ENCODE data around the gene FN1.
"Not testable (repeated sequence)": the region's sequence is repeated elsewhere in the genome, so short reads cannot be mapped to it uniquely, and the experiment has no call there.

FN1 gene

DNA sequence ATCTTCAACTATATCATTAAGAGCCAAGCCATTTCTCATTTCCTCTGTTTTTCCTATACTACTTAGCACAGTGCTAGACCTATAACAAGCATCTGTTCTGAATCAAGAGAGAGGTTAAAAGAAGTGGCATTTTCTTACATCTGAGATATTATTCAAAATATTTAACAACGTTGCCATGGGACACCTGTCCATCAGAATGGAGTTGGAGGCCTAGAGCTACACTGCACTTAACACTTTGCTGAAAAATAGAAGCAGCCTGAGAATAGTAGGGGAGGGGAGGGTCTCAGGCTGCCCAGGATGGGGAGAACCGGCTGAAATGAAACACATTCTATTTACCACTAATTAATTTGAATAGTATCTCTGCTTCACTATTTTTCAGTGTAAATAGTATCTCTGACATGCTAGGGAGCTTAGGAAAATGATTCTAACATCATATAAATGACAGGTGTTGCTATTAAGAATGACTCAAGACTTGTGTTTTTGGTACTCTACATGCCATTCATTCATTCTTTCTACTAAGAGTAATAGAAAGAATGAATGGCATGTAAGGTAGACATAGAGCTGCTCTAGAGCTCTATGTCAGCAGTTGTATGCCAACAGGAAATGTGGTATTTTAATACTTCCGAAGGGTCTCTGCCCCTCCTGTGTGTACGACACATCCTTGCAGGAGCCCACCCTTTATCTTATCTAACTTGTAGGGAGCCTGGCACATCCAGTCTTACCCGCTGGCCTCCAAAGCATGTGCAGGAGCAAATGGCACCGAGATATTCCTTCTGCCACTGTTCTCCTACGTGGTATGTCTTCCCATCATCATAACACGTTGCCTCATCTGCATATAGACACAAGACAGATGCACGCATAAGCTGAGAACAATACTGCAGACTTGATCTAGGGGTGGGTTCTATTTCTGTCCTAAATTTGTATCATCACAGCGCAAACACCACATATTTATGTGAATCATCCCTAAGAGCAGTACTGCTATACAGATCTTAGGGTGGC, 71.4 kb downstream of the FN1 start:
- H3K36me3 Mint-ChIP-seq: peaks cover 42% of the 10 kb centered on the region
- H3K27ac Mint-ChIP-seq: no peak overlapping the region
- no peaks in the 10 kb centered on the region for H3K27me3 Mint-ChIP-seq
- no peaks in the 10 kb centered on the region for H3K4me1 Mint-ChIP-seq (ENCODE audit: low read depth)
- H3K4me3 Mint-ChIP-seq: no peak overlapping the region
- no peaks in the 10 kb centered on the region for H3K9me3 Mint-ChIP-seq (ENCODE audit: low read depth)

DNA sequence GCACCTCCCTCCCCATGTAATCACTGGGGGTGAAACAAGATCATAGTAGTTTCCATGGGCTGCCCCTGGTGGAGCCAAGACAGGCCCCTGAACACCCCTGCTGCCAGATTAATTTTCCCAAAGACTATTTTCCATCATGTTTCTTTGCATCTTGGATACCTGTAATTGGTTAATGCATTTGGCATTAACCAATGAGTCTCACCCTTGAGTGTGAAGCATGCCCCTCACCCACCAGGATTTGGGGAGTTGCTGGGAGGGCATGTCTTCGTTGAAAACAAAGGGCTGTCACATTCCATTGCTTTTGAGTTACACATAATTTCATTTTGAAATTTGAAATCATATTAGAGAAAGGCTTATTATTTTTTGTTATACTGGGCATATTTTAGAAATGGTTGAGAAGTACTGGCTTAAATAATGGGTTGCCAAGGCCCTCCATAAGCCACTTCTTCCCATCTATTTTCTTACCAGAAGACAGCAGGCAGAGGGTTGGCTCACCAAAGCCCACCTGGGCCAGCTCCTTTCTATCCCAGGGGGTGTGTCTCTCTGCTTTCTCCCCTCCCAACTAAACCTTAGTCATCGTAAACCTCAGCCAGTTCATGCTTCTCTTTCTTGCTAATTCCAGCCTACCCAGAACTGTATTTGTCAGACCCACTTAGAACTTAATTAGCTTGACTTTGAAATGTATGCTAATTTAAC, 72.3 kb downstream of the FN1 start:
- no peaks in the 10 kb centered on the region for H3K4me1 Mint-ChIP-seq (ENCODE audit: low read depth)
- H3K27me3 Mint-ChIP-seq: no peaks in the 10 kb centered on the region
- H3K9me3 Mint-ChIP-seq (ENCODE audit: low read depth): no peaks in the 10 kb centered on the region
- no peak overlapping the region for H3K27ac Mint-ChIP-seq
- no peak overlapping the region for H3K4me3 Mint-ChIP-seq
- peaks cover 39% of the 10 kb centered on the region for H3K36me3 Mint-ChIP-seq

DNA sequence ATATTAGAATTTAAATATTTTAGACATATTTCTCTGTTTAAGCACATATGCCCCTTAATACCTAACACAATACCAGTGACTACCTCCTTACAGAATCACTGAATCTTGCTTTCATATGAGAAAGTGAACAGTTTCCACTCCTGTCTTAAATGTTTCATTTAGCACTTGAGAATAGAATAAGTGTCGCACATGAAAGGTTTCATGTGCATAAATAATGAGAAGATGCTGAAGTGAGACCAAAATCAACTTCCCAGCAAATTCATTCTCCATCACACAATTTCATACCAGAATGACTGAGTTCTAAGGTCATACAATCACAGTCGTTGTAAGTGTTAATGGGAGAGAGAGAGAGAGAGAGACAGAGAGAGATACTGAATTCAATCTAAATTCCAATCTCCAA, 72.8 kb downstream of the FN1 start:
- Mint-ChIP-seq H3K27ac (no peak overlapping the region), H3K4me3 (no peak overlapping the region), H3K27me3 (no peaks in the 10 kb centered on the region), H3K9me3 (ENCODE audit: low read depth) (no peaks in the 10 kb centered on the region), H3K36me3 (peaks cover 39% of the 10 kb centered on the region), H3K4me1 (ENCODE audit: low read depth) (no peaks in the 10 kb centered on the region)

DNA sequence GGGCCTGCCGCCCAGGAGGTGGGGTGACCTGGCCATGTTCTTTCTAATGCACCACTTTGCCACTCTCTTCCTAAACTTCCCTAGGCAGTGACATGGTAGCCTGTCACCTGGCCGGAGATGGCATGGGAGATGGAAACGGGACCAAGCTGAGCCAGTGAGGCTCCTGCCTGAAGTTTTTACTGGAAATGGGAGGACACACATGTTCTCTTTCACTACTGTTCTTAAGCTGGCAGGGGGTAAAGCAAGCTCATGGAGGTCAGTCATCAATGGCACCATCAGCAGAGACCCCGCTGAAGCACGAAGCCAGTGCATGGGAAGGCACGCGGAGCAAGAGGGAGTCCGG, 73.3 kb downstream of the FN1 start:
- Mint-ChIP-seq H3K9me3 (ENCODE audit: low read depth) (no peaks in the 10 kb centered on the region), H3K36me3 (peaks cover 35% of the 10 kb centered on the region), H3K4me1 (ENCODE audit: low read depth) (no peaks in the 10 kb centered on the region), H3K27ac (no peak overlapping the region), H3K4me3 (no peak overlapping the region), H3K27me3 (no peaks in the 10 kb centered on the region)

DNA sequence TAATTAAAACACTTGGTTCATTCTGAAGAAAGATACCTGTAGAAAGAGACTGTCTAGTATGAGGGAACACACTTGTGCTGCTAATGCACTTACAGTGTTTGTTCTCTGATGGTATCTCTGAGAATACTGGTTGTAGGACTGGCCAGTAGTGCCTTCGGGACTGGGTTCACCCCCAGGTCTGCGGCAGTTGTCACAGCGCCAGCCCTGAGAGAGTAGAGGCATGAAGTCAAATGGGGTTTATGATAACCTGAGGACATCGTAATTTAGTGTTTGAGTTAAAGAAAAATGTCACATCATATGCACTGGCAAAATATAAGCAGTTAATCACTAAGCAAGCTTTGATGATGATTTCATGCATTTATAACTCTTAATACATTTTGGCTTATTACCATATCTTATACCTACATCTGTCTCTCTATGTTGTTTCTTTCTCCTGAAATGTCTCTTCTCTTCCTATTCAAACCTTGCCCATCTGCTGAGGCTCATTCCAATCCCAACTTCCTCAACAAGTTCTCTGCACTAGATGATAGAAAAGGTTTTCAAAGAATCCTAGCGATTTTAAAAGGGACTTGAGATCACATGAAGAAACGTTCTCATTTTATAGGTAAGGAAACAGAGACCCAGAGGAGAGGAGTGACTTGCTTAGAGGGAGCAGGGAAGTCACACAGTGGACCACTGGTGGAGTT, 73.8 kb downstream of the FN1 start:
- no peak overlapping the region for H3K27ac Mint-ChIP-seq
- no peak overlapping the region for H3K4me3 Mint-ChIP-seq
- no peaks in the 10 kb centered on the region for H3K9me3 Mint-ChIP-seq (ENCODE audit: low read depth)
- no peaks in the 10 kb centered on the region for H3K27me3 Mint-ChIP-seq
- H3K4me1 Mint-ChIP-seq (ENCODE audit: low read depth): no peaks in the 10 kb centered on the region
- peaks cover 33% of the 10 kb centered on the region for H3K36me3 Mint-ChIP-seq

DNA sequence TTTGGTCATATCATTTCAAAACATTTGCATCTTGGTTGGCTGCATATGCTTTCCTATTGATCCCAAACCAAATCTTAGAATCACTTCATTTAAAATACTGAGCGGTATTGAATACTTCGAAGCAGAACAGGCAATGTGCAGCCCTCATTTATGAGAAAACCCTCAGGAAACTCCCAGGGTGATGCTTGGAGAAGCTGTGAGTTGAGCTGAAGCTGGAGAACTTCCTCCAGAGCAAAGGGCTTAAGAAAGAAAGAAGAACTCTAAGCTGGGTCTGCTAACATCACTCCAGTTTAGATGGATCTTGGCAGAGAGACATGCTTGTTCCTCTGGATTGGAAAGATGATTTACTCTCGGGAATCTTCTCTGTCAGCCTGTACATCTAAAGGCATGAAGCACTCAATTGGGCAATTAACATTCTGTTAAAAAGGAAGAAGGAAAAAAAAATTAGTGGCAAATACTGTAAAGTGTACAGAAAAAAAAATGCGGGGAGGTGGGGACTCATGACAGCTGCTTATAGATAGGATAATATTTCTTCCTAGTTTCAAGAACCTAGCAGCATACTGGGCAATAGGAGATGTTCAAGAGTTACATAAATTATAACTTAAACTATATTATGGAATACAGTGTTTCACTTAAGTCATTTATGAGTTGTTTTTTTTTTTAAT, 74.5 kb downstream of the FN1 start:
- Mint-ChIP-seq H3K36me3 (peaks cover 38% of the 10 kb centered on the region), H3K27me3 (no peaks in the 10 kb centered on the region), H3K4me3 (no peak overlapping the region), H3K9me3 (ENCODE audit: low read depth) (no peaks in the 10 kb centered on the region), H3K27ac (no peak overlapping the region), H3K4me1 (ENCODE audit: low read depth) (no peaks in the 10 kb centered on the region)

DNA sequence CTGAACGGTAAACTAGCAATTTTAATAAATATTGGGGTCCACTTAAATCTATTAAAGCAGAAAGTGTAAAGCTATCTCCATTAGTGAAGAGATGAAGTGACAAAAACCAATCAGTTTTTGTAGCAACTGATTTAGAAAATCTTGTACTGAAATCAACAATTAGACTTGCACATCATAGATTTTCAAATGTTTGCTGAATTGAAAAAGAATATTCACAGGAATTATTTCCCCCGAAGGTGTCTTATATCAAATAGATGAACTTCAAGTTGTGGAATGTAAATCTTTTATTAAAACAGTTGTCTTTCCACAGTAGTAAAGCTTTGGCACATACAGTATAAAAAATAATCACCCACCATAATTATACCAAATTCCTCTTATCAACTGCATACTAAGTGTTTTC, 75.3 kb downstream of the FN1 start:
- Mint-ChIP-seq H3K27ac (no peak overlapping the region), H3K4me1 (ENCODE audit: low read depth) (no peaks in the 10 kb centered on the region), H3K27me3 (no peaks in the 10 kb centered on the region), H3K4me3 (no peak overlapping the region), H3K36me3 (peaks cover 37% of the 10 kb centered on the region), H3K9me3 (ENCODE audit: low read depth) (no peaks in the 10 kb centered on the region)

DNA sequence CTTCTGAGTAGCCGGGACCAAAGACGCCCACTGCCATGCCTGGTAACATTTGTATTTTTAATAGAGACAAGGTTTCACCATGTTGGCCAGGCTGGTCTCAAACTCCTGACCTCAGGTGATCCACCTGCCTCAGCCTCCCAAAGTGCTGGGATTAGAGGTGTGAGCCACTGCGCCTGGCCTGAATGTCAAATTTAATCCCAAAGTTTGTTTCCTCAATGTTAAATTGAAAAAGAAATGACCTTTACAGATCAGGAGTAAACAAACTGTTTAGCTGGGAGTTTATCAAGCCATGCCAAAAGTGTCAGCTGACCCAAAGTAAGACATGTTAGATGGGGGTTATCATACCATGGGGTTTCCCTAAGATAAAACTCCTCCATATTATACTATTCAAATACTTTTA, 75.8 kb downstream of the FN1 start:
- not testable (repeated sequence) for H3K27ac Mint-ChIP-seq; H3K9me3 Mint-ChIP-seq (ENCODE audit: low read depth); H3K4me3 Mint-ChIP-seq; H3K4me1 Mint-ChIP-seq (ENCODE audit: low read depth); H3K27me3 Mint-ChIP-seq
- peaks cover 37% of the 10 kb centered on the region for H3K36me3 Mint-ChIP-seq

DNA sequence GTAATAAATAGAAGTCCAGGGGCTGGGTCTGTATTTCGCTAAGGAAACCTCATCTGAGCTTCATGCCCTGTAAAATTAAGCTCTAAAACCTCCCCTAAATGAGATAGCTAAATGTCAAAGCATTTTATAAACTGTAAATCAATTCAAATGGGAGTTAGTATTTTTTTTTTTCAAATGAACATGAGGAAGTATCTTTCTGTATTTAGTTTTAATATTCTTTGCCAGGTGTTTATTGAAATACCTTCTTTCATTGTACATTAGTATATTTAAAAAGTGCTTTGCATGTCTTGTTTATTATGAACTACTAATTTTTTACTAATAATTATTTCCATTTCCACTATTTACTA, 76.3 kb downstream of the FN1 start:
- no peaks in the 10 kb centered on the region for H3K4me1 Mint-ChIP-seq (ENCODE audit: low read depth)
- H3K27ac Mint-ChIP-seq: no peak overlapping the region
- no peak overlapping the region for H3K4me3 Mint-ChIP-seq
- no peaks in the 10 kb centered on the region for H3K9me3 Mint-ChIP-seq (ENCODE audit: low read depth)
- no peaks in the 10 kb centered on the region for H3K27me3 Mint-ChIP-seq
- H3K36me3 Mint-ChIP-seq: peaks cover 35% of the 10 kb centered on the region

DNA sequence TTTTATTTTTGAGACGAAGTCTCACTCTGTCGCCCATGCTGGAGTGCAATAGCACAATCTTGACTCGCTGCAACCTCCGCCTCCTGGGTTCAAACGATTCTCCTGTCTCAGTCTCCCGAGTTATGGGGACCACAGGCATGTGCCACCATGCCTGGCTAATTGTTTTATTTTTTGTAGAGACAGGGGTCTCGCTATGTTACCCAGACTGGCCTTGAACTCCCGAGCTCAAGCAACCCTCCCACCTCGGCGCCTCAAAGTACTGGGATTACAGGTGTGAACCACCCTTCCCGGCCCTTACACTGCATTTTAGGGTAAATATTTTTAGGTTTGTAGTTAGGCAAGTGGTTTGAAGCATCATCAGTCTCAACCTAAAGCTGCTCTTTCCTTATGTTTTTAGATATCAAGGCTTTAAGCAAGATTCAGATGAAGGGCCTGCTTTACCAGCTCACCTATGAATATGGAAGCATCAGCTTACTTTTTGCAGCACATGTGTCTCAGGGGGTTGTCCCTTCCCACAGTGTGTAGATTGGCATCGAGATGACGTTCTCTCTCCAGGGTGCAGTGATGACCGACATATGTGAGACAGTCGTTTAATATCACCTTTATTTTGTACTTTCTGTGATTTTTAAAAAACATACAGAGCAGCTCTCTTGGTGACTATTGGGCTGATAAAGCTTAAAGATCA, 76.8 kb downstream of the FN1 start:
- Mint-ChIP-seq H3K27me3 (no peaks in the 10 kb centered on the region), H3K27ac (no peak overlapping the region), H3K4me1 (ENCODE audit: low read depth) (no peaks in the 10 kb centered on the region), H3K36me3 (peaks cover 35% of the 10 kb centered on the region), H3K4me3 (no peak overlapping the region), H3K9me3 (ENCODE audit: low read depth) (no peaks in the 10 kb centered on the region)

DNA sequence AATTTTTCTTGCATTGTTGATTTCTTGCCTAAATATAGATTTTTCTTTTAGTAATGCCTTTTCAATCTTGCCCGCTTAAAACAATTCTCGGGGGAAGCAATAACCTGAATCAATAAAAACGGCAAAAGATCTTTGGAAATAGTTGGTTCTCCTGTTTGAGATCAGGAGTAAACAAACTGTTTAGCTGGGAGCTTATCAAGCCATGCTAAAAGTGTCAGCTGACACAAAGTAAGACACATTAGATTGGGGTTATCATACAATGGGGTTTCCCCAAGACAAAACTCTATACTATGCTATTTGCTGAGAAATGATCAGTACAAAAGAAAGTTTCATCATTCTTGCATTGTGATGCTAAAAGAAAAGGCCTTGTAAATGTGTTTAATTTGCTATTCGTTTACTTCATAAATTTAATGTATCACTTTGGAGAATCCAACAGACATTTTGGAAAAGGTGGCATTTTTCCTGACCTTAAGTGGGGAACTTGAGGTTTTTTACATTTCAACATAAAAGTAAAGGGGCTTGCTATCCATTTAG, 77.5 kb downstream of the FN1 start:
- no peaks in the 10 kb centered on the region for H3K27me3 Mint-ChIP-seq
- no peaks in the 10 kb centered on the region for H3K4me1 Mint-ChIP-seq (ENCODE audit: low read depth)
- H3K4me3 Mint-ChIP-seq: no peak overlapping the region
- H3K9me3 Mint-ChIP-seq (ENCODE audit: low read depth): no peaks in the 10 kb centered on the region
- H3K36me3 Mint-ChIP-seq: peaks cover 32% of the 10 kb centered on the region
- no peak overlapping the region for H3K27ac Mint-ChIP-seq

DNA sequence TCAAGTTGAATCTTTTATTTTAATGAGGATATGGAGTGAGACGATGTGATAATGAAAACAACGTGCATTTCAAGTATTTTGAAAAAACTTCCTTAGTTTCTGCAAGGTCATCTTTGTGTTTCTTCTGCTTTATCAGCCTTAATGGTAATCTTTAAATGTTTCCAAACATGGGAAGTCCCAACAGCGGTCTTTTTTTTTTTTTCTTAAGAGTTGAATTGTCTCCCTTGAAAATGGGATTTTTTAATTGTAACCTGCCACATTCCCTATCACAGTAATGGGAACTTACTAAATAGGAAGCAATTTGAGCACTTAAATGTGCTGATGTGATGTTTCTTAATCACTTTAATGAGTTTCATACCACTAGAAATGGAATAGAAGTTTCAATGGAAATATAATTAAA, 78.2 kb downstream of the FN1 start:
- no peaks in the 10 kb centered on the region for H3K9me3 Mint-ChIP-seq (ENCODE audit: low read depth)
- no peaks in the 10 kb centered on the region for H3K4me1 Mint-ChIP-seq (ENCODE audit: low read depth)
- H3K4me3 Mint-ChIP-seq: no peak overlapping the region
- H3K27me3 Mint-ChIP-seq: no peaks in the 10 kb centered on the region
- H3K36me3 Mint-ChIP-seq: peaks cover 30% of the 10 kb centered on the region
- no peak overlapping the region for H3K27ac Mint-ChIP-seq

DNA sequence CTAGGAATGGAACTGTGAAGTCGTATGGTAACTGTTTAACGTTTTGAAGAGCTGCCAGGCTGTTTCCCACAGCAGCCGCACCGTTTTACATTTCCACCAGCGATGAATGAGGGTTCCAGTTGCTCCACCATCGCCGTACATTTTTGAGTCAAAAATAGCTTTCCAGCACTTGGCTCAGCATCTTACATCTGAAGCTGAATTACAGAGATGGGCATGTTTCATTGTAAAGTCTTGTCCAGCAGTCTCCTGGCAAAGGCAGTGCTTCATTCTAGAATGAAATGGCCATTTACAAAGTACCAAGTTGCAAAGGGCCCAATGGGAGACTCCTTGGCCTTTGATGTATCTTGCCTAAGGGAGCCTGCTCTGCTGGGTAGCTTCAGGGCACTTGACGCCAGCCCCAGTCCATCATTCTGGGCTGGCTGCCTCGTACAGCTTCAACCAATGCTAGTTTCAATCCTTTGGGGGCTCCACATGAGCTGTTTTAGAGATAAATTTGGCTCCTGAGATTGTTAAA, 78.9 kb downstream of the FN1 start:
- no peak overlapping the region for H3K27ac Mint-ChIP-seq
- H3K36me3 Mint-ChIP-seq: peaks cover 26% of the 10 kb centered on the region
- no peak overlapping the region for H3K4me3 Mint-ChIP-seq
- H3K27me3 Mint-ChIP-seq: no peaks in the 10 kb centered on the region
- no peaks in the 10 kb centered on the region for H3K9me3 Mint-ChIP-seq (ENCODE audit: low read depth)
- no peaks in the 10 kb centered on the region for H3K4me1 Mint-ChIP-seq (ENCODE audit: low read depth)

DNA sequence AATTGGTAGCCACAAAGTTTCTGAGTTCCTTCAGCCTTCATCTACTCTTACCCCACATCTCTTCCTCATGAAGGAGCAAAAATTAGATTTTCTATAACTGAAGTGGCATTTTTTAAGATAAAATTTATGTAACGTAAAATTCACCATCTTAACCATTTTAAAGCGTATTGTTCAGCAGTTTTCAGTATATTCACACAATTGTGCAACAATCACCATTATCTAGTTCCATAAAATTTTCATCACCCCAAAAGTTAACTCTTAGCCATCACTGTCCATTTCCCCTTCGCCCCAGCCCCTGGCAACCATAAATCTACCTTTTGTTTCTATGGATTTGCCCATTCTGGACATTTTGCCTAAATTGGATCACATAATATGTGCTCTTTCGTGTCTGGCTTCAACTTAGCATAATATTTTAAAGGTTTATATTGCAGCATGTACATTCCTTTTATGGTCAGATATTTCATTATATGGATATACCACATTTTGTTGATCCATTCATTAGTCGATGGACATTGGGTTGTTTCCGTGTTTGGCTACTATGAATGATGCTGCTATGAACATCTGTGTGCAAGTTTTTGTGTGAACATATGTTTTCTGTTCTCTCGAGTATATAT, 79.4 kb downstream of the FN1 start:
- peaks cover 29% of the 10 kb centered on the region for H3K36me3 Mint-ChIP-seq
- H3K27me3 Mint-ChIP-seq: no peaks in the 10 kb centered on the region
- H3K27ac Mint-ChIP-seq: no peak overlapping the region
- no peaks in the 10 kb centered on the region for H3K9me3 Mint-ChIP-seq (ENCODE audit: low read depth)
- H3K4me3 Mint-ChIP-seq: no peak overlapping the region
- no peaks in the 10 kb centered on the region for H3K4me1 Mint-ChIP-seq (ENCODE audit: low read depth)

All from activated naive CD8-positive, alpha-beta T cell (primary cell).